CD8-positive, alpha-beta memory T cell (primary cell): ENCODE data around the gene ANKS6. TPM values are rescaled to one million over a fixed set of nuclear protein-coding genes. Genes with fewer than 3 reads are reported as not detected.

ENCODE experiments used
- CTCF ChIA-PET: fragments of 350-600 bp; sonication (Branson Sonifier 250); formaldehyde crosslinking; loops from one replicate; lab custom pipeline; 2021; ENCODE audit warnings: antibody characterized with exemption; lab: Charles Lee
- POLR2A ChIA-PET: fragments of 350-600 bp; sonication (Branson Sonifier 250); formaldehyde crosslinking; loops from one replicate; lab custom pipeline; 2021; ENCODE audit warnings: antibody characterized with exemption; lab: Charles Lee
- DNase-seq, 5 donors: peaks; one replicate each; pipeline versions ENCODE4 v3.0.0 to v3.0.0-alpha.2; 2020 to 2022; ENCODE audit warnings: mixed read lengths in 1 of 5
- H3K27ac ChIP-seq: one replicate; pipeline ENCODE4 v1.7.0; 2013; ENCODE audit warnings: low read depth, mild to moderate bottlenecking, low read length, moderate library complexity
- H3K27me3 ChIP-seq: 2 replicates; pipeline ENCODE4 v1.7.0; 2013; ENCODE audit warnings: low read length, mild to moderate bottlenecking; ENCODE audit not compliant: insufficient read depth, poor library complexity, severe bottlenecking
- H3K36me3 ChIP-seq: 2 replicates; pipeline ENCODE4 v1.7.0; 2013; ENCODE audit warnings: mild to moderate bottlenecking, low read length, moderate library complexity; ENCODE audit not compliant: insufficient read depth
- H3K4me1 ChIP-seq: 2 replicates; pipeline ENCODE4 v1.7.0; 2013; ENCODE audit warnings: mild to moderate bottlenecking, low read length, moderate library complexity; ENCODE audit not compliant: insufficient read depth
- H3K4me3 ChIP-seq: 2 replicates; pipeline ENCODE4 v1.7.0; 2013; ENCODE audit warnings: mild to moderate bottlenecking, low read length
- H3K9me3 ChIP-seq: 2 replicates; pipeline ENCODE4 v1.7.0; 2013; ENCODE audit warnings: mild to moderate bottlenecking, low read length
- H3K27ac Mint-ChIP-seq, 8 donors: one replicate each; pipeline ENCODE4 v1.8.0; 2020 to 2021; ENCODE audit warnings: mixed read lengths in 8 of 8, mild to moderate bottlenecking in 6 of 8, inconsistent platforms in 3 of 8, moderate library complexity in 3 of 8
- H3K27me3 Mint-ChIP-seq, 2 donors: one replicate each; pipeline ENCODE4 v1.8.0; 2020 to 2021; ENCODE audit warnings: mixed read lengths in 2 of 2, mild to moderate bottlenecking in 1 of 2, moderate library complexity in 1 of 2
- H3K36me3 Mint-ChIP-seq, 3 donors: one replicate each; pipeline ENCODE4 v1.8.0; 2020 to 2021; ENCODE audit warnings: mixed read lengths in 3 of 3, inconsistent platforms in 1 of 3, mild to moderate bottlenecking in 1 of 3
- H3K4me1 Mint-ChIP-seq, 3 donors: one replicate each; pipeline ENCODE4 v1.8.0; 2020 to 2021; ENCODE audit warnings: mixed read lengths in 3 of 3, inconsistent platforms in 1 of 3, mild to moderate bottlenecking in 1 of 3
- H3K4me3 Mint-ChIP-seq, 7 donors: one replicate each; pipeline ENCODE4 v1.8.0; 2020 to 2021; ENCODE audit warnings: mixed read lengths in 7 of 7, mild to moderate bottlenecking in 6 of 7, moderate library complexity in 4 of 7, inconsistent platforms in 2 of 7
- H3K9me3 Mint-ChIP-seq, 5 donors: one replicate each; pipeline ENCODE4 v1.8.0; 2020 to 2022; ENCODE audit warnings: mixed read lengths in 5 of 5, mild to moderate bottlenecking in 3 of 5, moderate library complexity in 2 of 5, inconsistent platforms in 1 of 5
- polyA plus RNA-seq: library from polyadenylated mRNA; unstranded; fragments of 300-500 nt; fragmentation: Illumina TruSeq; gene quantifications from one replicate; pipeline ENCODE4 v1.2.3, GENCODE V29; 2021
- total RNA-seq, 2 experiments: library from RNA; stranded (reverse); gene quantifications; one replicate each; pipeline ENCODE4 v1.2.3, GENCODE V29; 2021

Gene ANKS6
- total RNA-seq = 10 to 100 TPM; 16.8 to 17.5 TPM
- polyA plus RNA-seq = 9.0 TPM

GRCh38 chr9:98796364-98797101 lies at the start of gene ANKS6:
ANKS6 (minus strand) TSS chr9:98796555; CDS start chr9:98796491, 64 bp downstream.
- Mint-ChIP-seq H3K4me3 (peak within 1 kb of the TSS; percentile 86 to 94 (median 88)), H3K9me3 (peaks cover 0 to 9% (median 4%) of the 10 kb centered on the region in 5 donors), H3K4me1 (peaks cover 26 to 39% (median 30%) of the 10 kb centered on the region in 3 donors), H3K27ac (peak within 1 kb of the TSS; percentile 46 to 88 (median 78)), H3K36me3 (peaks cover 0 to 9% (median 4%) of the 10 kb centered on the region in 3 donors), H3K27me3 (peaks cover 0 to 5% of the 10 kb centered on the region in 2 donors)
- peak within 1 kb of the TSS; percentile 33 for H3K27ac ChIP-seq
- peak within 1 kb of the TSS; percentile 79 for H3K4me3 ChIP-seq
- H3K36me3 ChIP-seq = no peaks in the 10 kb centered on the region
- POLR2A ChIA-PET = interaction anchor here (1.8 kb wide), 1 partner anchor 11 kb away, joined by 8 read pairs; the partner anchor contains the start of gene GALNT12
- peaks cover 9% of the 10 kb centered on the region for H3K4me1 ChIP-seq
- peaks cover 4% of the 10 kb centered on the region for H3K9me3 ChIP-seq
- CTCF ChIA-PET = interaction anchor here (0.9 to 3.2 kb wide), 2 partner anchors 11 to 541 kb away, joined by 5 to 14 read pairs; partner anchors contain the start of genes GALNT12 and TBC1D2
- peak; percentile 77 to 86 (median 80) for DNase-seq
- H3K27me3 ChIP-seq = no peaks in the 10 kb centered on the region

- no peak for DNase-seq
- CTCF ChIA-PET = interaction anchor here (1.0 kb wide), 1 partner anchor 9 kb away, joined by 3 read pairs; no protein-coding TSS in a partner anchor
- Histone ChIP-seq H3K4me1 (no peaks in the 10 kb centered on the region), H3K4me3 (no peak overlapping the region), H3K27ac (no peak overlapping the region), H3K36me3 (peaks cover 4% of the 10 kb centered on the region), H3K27me3 (no peaks in the 10 kb centered on the region), H3K9me3 (no peaks in the 10 kb centered on the region)
- H3K9me3 Mint-ChIP-seq = no peaks in the 10 kb centered on the region
- H3K36me3 Mint-ChIP-seq = peaks cover 0 to 29% (median 6%) of the 10 kb centered on the region in 3 donors
- no peak overlapping the region for H3K4me3 Mint-ChIP-seq
- H3K27ac Mint-ChIP-seq = peak overlapping the region in 1 of 8 donors; percentile 32
- POLR2A ChIA-PET = no interaction called here
- no peaks in the 10 kb centered on the region for H3K27me3 Mint-ChIP-seq
- H3K4me1 Mint-ChIP-seq = peaks cover 0 to 6% (median 2%) of the 10 kb centered on the region in 3 donors
Measured at GRCh38 chr9:98846081-98846480, 49.7 kb upstream of the ANKS6 start.

GRCh38 chr9:98842510-98842909 lies 46.2 kb upstream of the ANKS6 start:
- no peak for DNase-seq
- no peaks in the 10 kb centered on the region for H3K9me3 Mint-ChIP-seq
- CTCF ChIA-PET = no interaction called here

GRCh38 chr9:98839724-98840123 lies 43.4 kb upstream of the ANKS6 start:
- H3K36me3 Mint-ChIP-seq = peaks cover 0 to 58% (median 17%) of the 10 kb centered on the region in 3 donors
- Histone ChIP-seq H3K27me3 (no peaks in the 10 kb centered on the region), H3K27ac (no peak overlapping the region), H3K4me1 (no peaks in the 10 kb centered on the region), H3K4me3 (no peak overlapping the region), H3K9me3 (no peaks in the 10 kb centered on the region), H3K36me3 (peaks cover 7% of the 10 kb centered on the region)
- no peaks in the 10 kb centered on the region for H3K27me3 Mint-ChIP-seq
- ChIA-PET POLR2A (no interaction called here), CTCF (interaction anchor here (2.0 kb wide), 1 partner anchor 9 kb away, joined by 7 read pairs; no protein-coding TSS in a partner anchor)
- H3K4me1 Mint-ChIP-seq = no peaks in the 10 kb centered on the region
- H3K9me3 Mint-ChIP-seq = no peaks in the 10 kb centered on the region
- H3K4me3 Mint-ChIP-seq = no peak overlapping the region
- no peak overlapping the region for H3K27ac Mint-ChIP-seq
- DNase-seq = no peak

More at GRCh38 chr9:98842510-98842909, 46.2 kb upstream of the ANKS6 start:
- no peaks in the 10 kb centered on the region for H3K27me3 ChIP-seq
- H3K27ac ChIP-seq = no peak overlapping the region
- no peaks in the 10 kb centered on the region for H3K4me1 ChIP-seq
- Mint-ChIP-seq H3K4me3 (no peak overlapping the region), H3K36me3 (peaks cover 0 to 51% (median 7%) of the 10 kb centered on the region in 3 donors), H3K27me3 (no peaks in the 10 kb centered on the region), H3K4me1 (no peaks in the 10 kb centered on the region), H3K27ac (no peak overlapping the region)
- peaks cover 4% of the 10 kb centered on the region for H3K36me3 ChIP-seq
- no peaks in the 10 kb centered on the region for H3K9me3 ChIP-seq
- POLR2A ChIA-PET = no interaction called here
- no peak overlapping the region for H3K4me3 ChIP-seq

- POLR2A ChIA-PET = no interaction called here
- H3K9me3 Mint-ChIP-seq = no peaks in the 10 kb centered on the region
- H3K27ac Mint-ChIP-seq = peak overlapping the region in 1 of 8 donors; percentile 83
Measured at GRCh38 chr9:98838868-98839565, 42.7 kb upstream of the ANKS6 start.

GRCh38 chr9:98838155-98838867 lies 42.0 kb upstream of the ANKS6 start:
- Mint-ChIP-seq H3K36me3 (peaks cover 0 to 56% (median 17%) of the 10 kb centered on the region in 3 donors), H3K4me3 (no peak overlapping the region)

More at GRCh38 chr9:98838868-98839565, 42.7 kb upstream of the ANKS6 start:
- CTCF ChIA-PET = interaction anchor here (2.0 kb wide), 1 partner anchor 9 kb away, joined by 7 read pairs; no protein-coding TSS in a partner anchor
- DNase-seq = no peak
- Mint-ChIP-seq H3K4me3 (no peak overlapping the region), H3K4me1 (no peaks in the 10 kb centered on the region), H3K27me3 (no peaks in the 10 kb centered on the region), H3K36me3 (peaks cover 0 to 54% (median 17%) of the 10 kb centered on the region in 3 donors)
- Histone ChIP-seq H3K27me3 (no peaks in the 10 kb centered on the region), H3K4me3 (no peak overlapping the region), H3K9me3 (no peaks in the 10 kb centered on the region), H3K27ac (no peak overlapping the region), H3K4me1 (no peaks in the 10 kb centered on the region), H3K36me3 (peaks cover 3% of the 10 kb centered on the region)

GRCh38 chr9:98837516-98837915 lies 41.2 kb upstream of the ANKS6 start:
- no peak overlapping the region for H3K4me3 Mint-ChIP-seq
- Histone ChIP-seq H3K4me1 (no peaks in the 10 kb centered on the region), H3K4me3 (no peak overlapping the region), H3K27me3 (no peaks in the 10 kb centered on the region), H3K9me3 (no peaks in the 10 kb centered on the region), H3K36me3 (peaks cover 3% of the 10 kb centered on the region), H3K27ac (no peak overlapping the region)
- H3K9me3 Mint-ChIP-seq = no peaks in the 10 kb centered on the region
- no peak for DNase-seq
- no peak overlapping the region for H3K27ac Mint-ChIP-seq
- CTCF ChIA-PET = interaction anchor here (1.1 kb wide), 1 partner anchor 9 kb away, joined by 3 read pairs; no protein-coding TSS in a partner anchor
- POLR2A ChIA-PET = no interaction called here
- H3K27me3 Mint-ChIP-seq = no peaks in the 10 kb centered on the region
- H3K4me1 Mint-ChIP-seq = no peaks in the 10 kb centered on the region
- peaks cover 4 to 60% (median 20%) of the 10 kb centered on the region in 3 donors for H3K36me3 Mint-ChIP-seq

More at GRCh38 chr9:98838155-98838867, 42.0 kb upstream of the ANKS6 start:
- no peaks in the 10 kb centered on the region for H3K27me3 Mint-ChIP-seq
- ChIA-PET CTCF (interaction anchor here (2.0 kb wide), 1 partner anchor 10 kb away, joined by 7 read pairs; no protein-coding TSS in a partner anchor), POLR2A (no interaction called here)
- Histone ChIP-seq H3K36me3 (peaks cover 3% of the 10 kb centered on the region), H3K27me3 (no peaks in the 10 kb centered on the region), H3K4me3 (no peak overlapping the region), H3K9me3 (no peaks in the 10 kb centered on the region), H3K4me1 (no peaks in the 10 kb centered on the region), H3K27ac (no peak overlapping the region)
- no peak for DNase-seq
- H3K27ac Mint-ChIP-seq = peak overlapping the region in 1 of 8 donors; percentile 11
- H3K9me3 Mint-ChIP-seq = no peaks in the 10 kb centered on the region
- no peaks in the 10 kb centered on the region for H3K4me1 Mint-ChIP-seq
